HPDE6-E6E7 (cell line): ENCODE results near the gene CAPZB.
"Not testable (repeated sequence)": the region's sequence is repeated elsewhere in the genome, so short reads cannot be mapped to it uniquely, and the experiment has no call there.

ENCODE experiments used
- DNase-seq: peaks from one replicate; pipeline ENCODE4 v3.0.0; 2011; ENCODE audit warnings: missing footprints; ENCODE audit errors: extremely low spot score

The CAPZB gene

DNA sequence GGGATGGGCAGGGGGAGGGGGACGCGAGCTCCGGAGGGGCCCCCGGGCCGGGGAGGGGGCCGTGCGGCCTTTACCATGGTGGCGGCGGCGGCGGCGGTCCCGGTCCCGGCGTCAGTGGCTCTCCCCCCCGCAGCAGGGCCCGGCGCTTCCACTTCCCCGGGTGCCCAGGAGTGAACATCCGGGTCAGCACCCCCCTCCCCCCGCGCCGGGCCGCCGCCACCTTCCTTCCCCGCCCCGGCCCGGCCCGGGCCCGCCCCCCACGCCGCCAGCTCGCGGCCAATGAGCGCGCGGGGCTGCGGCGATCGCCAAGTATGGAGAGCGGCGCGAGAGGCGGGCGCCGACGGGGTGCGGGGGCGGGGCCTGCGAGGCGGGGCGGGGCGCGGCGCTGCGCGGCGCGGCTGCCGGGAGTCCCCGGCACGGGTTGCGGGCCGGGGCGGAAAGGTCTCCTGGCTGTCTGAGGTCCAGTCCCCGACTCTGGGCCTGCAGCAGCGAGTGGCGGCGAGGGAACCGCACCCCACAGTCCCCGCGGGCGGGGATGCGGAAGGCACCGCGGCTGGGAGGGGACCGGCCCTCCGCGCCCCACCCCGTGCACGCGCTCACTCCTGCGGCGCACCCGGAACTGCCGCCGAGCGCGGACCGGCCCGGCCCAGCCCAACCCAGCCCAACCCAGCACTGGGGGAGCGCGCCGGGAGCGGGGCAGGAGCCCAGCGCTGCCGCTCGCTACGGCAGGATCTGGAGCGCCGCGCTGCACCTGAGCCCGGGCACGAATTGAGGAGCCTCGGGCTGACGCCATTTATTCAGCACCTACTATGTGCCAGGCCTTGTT lies at the start of gene CAPZB:
TSS of gene CAPZB (minus strand) at position 178 of the 826 bp plus-strand sequence. CDS start at position 77, 101 bp downstream.
- peak; percentile 90 for DNase-seq

- DNase-seq = no peak
These were observed 48.9 kb upstream of the CAPZB start for GRCh38 chr1:19534281-19534680.

DNA sequence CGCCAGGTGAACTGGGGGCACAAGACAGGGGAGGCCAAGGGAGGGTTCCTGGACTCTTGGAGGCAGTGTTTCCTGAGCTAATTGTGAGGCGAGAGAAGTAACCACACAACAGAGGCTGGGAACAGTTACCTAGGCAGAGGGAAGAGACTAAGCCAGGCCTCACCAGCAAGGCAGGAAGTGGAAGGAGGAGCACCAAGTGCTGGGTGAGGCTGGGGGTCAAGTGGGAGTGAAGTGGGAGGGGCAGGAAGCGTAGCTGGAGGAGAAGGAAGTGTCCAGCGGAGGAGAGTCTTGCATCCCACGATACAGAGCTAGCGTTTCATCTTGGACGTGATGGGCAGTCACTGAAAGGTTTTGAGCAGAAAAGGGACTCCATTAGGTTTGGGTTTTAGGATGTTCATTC lies 48.3 kb upstream of the CAPZB start:
- DNase-seq = no peak

DNA sequence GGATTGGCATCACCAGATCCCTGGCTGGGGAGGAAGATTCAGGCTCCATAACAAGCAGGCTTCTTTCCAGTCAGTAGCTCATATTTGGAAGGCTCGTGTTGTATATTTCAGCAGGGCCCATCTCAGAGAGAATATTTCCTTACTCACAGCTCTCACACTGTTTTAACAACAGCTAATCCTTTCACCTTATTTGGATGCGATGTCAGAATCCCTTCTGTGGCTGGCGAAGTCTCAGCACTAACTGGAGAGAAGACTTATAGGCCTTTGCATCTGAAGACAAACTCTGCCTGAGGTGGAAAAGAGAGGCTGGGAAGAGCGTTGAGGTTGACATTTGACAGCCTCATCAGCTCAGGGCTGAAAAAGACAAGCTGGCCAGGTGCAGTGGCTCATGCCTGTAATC lies 47.2 kb upstream of the CAPZB start:
- no peak for DNase-seq

DNA sequence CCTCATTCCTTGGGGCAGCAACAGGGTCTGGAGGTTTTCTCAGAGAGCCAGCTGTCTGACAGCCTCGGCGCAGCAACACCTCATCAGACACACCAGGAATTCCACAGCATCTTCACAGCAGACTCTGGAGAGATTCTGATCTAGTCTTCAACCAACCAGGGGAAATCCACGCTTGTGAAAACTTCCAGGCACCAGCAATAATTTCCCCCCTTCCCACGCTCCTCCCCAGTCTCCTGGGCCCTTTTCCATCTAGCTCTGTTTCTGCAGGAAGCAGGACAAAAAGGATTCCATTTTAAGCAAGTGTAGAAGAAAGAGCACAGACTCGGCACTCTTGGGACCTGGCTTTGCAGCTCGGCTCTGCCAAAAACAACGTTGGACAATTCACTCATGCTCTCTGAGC lies 44.3 kb upstream of the CAPZB start:
- DNase-seq = no peak

GRCh38 chr1:19528438-19528837 lies 43.1 kb upstream of the CAPZB start:
- no peak for DNase-seq

DNA sequence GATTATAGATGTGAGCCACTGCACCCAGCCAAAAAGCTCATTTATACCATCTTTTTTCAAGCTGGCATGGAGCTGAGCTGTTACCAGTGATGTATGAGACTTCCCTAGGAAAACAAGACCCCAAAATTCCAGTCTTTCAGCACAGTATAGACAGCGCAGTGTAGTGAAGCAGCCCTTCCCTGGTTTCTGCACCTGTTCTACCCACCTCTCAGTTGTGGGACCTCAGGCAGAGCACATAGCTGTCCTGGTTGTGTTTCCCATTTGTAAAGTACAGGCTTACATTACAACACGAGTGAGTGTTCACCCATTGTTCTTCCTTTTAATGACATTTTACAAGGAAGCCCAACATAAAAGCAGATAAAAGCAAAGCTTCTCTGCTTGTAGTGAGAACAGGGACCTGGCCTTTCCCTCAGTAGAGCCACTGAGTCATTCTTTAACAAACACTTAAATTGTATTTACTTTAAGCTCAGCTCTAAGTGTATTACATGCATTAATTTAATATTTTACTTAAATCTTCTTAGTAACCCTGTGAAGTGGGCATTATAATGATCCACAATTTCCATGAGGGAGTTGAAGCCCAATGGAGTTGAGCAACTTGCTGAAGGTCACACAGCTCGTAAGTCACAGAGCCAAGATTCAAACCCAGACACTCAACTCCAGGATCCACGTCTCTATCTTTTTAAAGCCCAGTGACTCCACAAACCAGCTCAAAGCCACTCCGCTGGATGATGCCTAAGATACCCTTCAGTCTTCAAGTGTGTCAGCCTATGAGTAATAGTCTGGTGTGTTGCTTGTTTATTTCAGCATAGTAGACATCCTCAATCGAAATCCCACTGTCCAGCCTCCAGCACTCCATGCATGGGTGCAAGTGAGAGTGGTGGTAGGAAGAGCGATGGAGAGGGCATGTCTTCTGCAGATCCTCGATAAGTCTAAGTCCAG lies 40.5 kb upstream of the CAPZB start:
- no peak for DNase-seq

DNA sequence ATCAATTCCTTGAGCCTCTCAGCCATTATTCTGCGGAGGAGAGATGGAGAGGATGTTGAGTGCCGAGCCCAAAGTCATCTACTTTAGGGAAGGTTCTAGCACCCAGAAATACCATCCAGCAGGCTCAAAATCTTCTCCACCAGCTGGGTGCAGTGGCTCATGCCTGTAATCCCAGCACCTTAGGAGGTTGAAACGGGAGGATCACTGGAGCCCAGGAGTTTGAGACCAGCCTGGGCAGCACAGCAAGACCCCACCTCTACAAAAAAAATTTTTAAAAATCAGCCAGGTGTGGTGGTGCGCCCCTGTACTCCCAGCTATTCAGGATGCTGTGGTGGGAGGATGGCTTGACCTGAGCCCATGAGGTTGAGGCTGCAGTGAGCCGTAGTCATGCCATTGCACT lies 39.5 kb upstream of the CAPZB start:
- no peak for DNase-seq

DNA sequence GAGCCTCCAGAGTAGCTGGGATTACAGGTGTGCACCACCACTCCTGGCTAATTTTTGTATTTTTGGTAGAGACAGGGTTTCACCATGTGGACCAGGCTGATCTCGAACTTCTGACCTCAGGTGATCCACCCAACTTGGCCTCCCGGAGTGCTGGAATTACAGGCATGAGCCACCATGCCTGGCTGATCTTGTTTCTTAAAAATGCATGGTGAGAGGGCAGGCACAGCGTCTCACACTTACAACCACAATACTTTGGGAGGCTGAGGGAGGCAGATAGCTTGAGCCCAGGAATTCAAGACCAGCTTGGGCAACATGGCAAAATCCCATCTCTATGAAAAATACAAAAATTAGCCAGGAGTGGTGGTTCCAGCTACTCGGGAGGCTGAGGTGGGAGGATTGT lies 37.2 kb upstream of the CAPZB start:
- not testable (repeated sequence) for DNase-seq

GRCh38 chr1:19521411-19521810 lies 36.1 kb upstream of the CAPZB start:
- DNase-seq = no peak

DNA sequence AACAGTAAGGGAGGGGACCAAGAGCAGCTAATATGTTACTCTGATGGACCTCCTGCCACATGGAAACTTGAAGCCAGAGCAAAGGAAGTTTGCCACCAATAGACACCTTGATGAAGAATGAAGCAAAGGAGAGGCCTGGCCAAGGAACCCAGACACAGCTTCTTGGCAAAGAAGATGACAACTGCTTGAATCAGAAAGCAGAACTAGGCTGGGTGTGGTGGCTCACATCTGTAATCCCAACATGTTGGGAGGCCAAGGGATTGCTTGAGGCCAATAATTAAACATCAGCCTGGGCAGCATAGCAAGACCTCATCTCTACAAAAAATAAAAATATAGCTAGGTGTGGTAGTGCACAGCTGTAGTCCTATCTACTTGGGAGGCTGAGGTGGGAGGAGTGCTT lies 31.7 kb upstream of the CAPZB start:
- no peak for DNase-seq

GRCh38 chr1:19515201-19515600 lies 29.9 kb upstream of the CAPZB start:
- no peak for DNase-seq

GRCh38 chr1:19514391-19514831 lies 29.1 kb upstream of the CAPZB start:
- no peak for DNase-seq

DNA sequence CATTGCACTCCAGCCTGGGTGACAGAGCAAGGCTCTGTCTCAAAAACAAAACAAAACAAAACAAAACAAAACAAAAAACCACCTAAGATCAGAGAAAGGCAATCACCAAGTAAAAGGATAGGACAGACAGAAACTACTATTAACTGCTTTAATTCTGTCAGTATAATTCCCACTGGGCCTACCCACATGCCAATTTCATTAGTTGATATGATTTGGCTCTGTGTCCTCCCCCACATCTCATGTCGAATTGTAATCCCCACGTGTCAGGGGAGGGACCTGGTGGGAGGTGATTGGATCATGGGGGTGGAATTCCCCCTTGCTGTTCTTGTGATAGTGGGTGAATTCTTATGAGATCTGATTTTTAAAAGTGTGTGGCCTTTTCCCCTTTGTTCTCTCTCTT lies 27.2 kb upstream of the CAPZB start:
- DNase-seq = no peak

DNA sequence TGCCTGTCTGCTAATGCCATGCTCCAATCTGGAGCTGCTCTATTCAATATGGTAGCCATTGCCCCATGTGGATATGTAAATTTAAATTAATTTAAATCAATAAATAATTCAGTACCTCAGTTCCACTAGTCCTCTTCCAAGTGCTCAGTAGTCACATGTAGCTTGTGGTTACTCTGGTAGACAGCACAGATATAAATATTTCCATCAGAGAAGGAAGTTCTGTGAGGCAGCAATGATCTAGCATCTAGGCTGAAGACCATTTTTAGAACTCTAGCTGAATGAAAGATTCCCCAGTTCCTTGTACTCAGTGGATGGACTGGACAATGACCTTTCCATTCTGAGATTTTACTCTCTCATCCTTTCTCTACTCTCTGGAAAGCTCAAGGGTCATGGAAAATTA lies 25.8 kb upstream of the CAPZB start:
- DNase-seq = no peak

- DNase-seq = not testable (repeated sequence)
These were observed 24.3 kb upstream of the CAPZB start for GRCh38 chr1:19509647-19510046.

- no peak for DNase-seq
These were observed 22.2 kb upstream of the CAPZB start for GRCh38 chr1:19507516-19507915.

GRCh38 chr1:19505693-19506457 lies 20.5 kb upstream of the CAPZB start:
- no peak for DNase-seq

- no peak for DNase-seq
These were observed 19.7 kb upstream of the CAPZB start for GRCh38 chr1:19504796-19505692.

GRCh38 chr1:19502284-19502683 lies 16.9 kb upstream of the CAPZB start:
- not testable (repeated sequence) for DNase-seq

DNA sequence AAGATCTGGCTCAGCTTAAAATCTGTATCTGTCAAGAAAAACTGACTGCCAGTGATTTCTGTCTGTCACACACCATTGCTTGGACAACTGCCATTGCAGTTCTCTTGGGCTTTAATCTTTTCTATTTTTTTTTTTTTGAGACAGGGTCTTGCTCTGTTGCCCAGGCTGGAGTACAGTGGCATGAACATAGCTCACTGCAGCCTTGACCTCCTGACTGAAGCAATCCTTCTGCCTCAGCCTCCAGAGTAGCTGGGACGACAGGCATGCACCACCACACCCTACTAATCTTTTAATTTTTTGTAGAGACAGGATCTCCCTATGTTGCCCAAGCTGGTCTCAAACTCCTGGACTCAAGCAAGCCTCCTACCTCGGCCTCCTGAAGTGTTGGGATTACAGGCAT lies 14.5 kb upstream of the CAPZB start:
- not testable (repeated sequence) for DNase-seq
